CD14-positive monocyte (primary cell): ENCODE data around the gene UST. TPM values are rescaled to one million over a fixed set of nuclear protein-coding genes. Genes with fewer than 3 reads are reported as not detected.

Experiments used
- DNase-seq, 3 donors: peaks; one replicate each; pipeline ENCODE4 v3.0.0-alpha.2; 2011 to 2022
- H2AFZ ChIP-seq: 2 replicates; pipeline ENCODE4 v1.6.0; 2012; ENCODE audit warnings: mild to moderate bottlenecking, low read depth, low read length, inconsistent platforms; ENCODE audit not compliant: insufficient read depth, poor library complexity, severe bottlenecking
- H3K27ac ChIP-seq, 2 donors: 1 replicate in 1 of 2; 2 replicates in 1 of 2; pipeline ENCODE4 v1.5.1; 2012 to 2013; ENCODE audit warnings: low read length in 2 of 2, control low read depth in 1 of 2, inconsistent platforms in 1 of 2, low read depth in 1 of 2, mild to moderate bottlenecking in 1 of 2
- H3K27me3 ChIP-seq, 2 donors: one replicate each; pipeline versions ENCODE4 v1.6.0 to v1.6.1; 2011 to 2013; ENCODE audit warnings: low read length in 2 of 2; ENCODE audit not compliant: control insufficient read depth in 2 of 2, insufficient read depth in 2 of 2
- H3K36me3 ChIP-seq, 2 donors: replicated peaks in 1 of 2; 1 replicate in 1 of 2; 2 replicates in 1 of 2; pipeline versions ENCODE4 v1.5.1 to v1.6.1; 2012 to 2013; ENCODE audit warnings: low read length in 2 of 2, control low read depth in 1 of 2, inconsistent platforms in 1 of 2, mild to moderate bottlenecking in 1 of 2; ENCODE audit not compliant: insufficient read depth in 2 of 2, control insufficient read depth in 1 of 2
- H3K4me1 ChIP-seq, 2 donors: 1 replicate in 1 of 2; 2 replicates in 1 of 2; pipeline versions ENCODE4 v1.5.1 to v1.6.1; 2012 to 2013; ENCODE audit warnings: low read length in 2 of 2, control low read depth in 1 of 2, inconsistent platforms in 1 of 2, mild to moderate bottlenecking in 1 of 2, moderate library complexity in 1 of 2; ENCODE audit not compliant: insufficient read depth in 2 of 2, control insufficient read depth in 1 of 2
- H3K4me2 ChIP-seq: replicated peaks from 2 replicates; pipeline ENCODE3; 2012; ENCODE audit warnings: low read length, moderate library complexity, mild to moderate bottlenecking; ENCODE audit not compliant: poor library complexity, severe bottlenecking; ENCODE audit errors: extremely low read depth
- H3K4me3 ChIP-seq, 3 experiments: fragments of 200-600 bp in 1 of 3; sonication (generic) in 1 of 3; replicated peaks in 1 of 3; 1 replicate in 2 of 3; 2 replicates in 1 of 3; pipeline ENCODE4 v1.5.1; 2011 to 2013; ENCODE audit warnings: low read length in 3 of 3, mild to moderate bottlenecking in 3 of 3, control low read depth in 2 of 3, low read depth in 2 of 3, inconsistent platforms in 1 of 3, moderate library complexity in 1 of 3
- H3K79me2 ChIP-seq: 2 replicates; pipeline ENCODE4 v1.6.0; 2012; ENCODE audit warnings: mild to moderate bottlenecking, control low read depth, inconsistent platforms, low read length, moderate library complexity; ENCODE audit not compliant: insufficient read depth
- H3K9ac ChIP-seq: 2 replicates; pipeline ENCODE4 v1.6.0; 2017; ENCODE audit warnings: low read length, mild to moderate bottlenecking; ENCODE audit not compliant: insufficient read depth, poor library complexity, severe bottlenecking
- H3K9me3 ChIP-seq, 2 donors: replicated peaks in 1 of 2; 1 replicate in 1 of 2; 2 replicates in 1 of 2; pipeline versions ENCODE4 v1.5.1 to v1.6.1; 2012 to 2013; ENCODE audit warnings: low read length in 2 of 2, control low read depth in 1 of 2; ENCODE audit not compliant: control insufficient read depth in 1 of 2, insufficient read depth in 1 of 2
- H4K20me1 ChIP-seq: 2 replicates; pipeline ENCODE4 v1.6.0; 2012; ENCODE audit warnings: mild to moderate bottlenecking, low read length, control low read depth, moderate library complexity; ENCODE audit not compliant: insufficient read depth
- H3K27ac Mint-ChIP-seq, 7 donors: one replicate each; pipeline ENCODE4 v1.8.0; 2020; ENCODE audit warnings: mild to moderate bottlenecking in 7 of 7, mixed read lengths in 7 of 7, moderate library complexity in 6 of 7, inconsistent platforms in 2 of 7
- H3K27me3 Mint-ChIP-seq, 3 donors: one replicate each; pipeline ENCODE4 v1.8.0; 2021 to 2022; ENCODE audit warnings: low read depth in 3 of 3, mild to moderate bottlenecking in 3 of 3, mixed read lengths in 3 of 3, moderate library complexity in 3 of 3, inconsistent platforms in 1 of 3
- H3K36me3 Mint-ChIP-seq, 2 donors: one replicate each; pipeline ENCODE4 v1.8.0; 2020; ENCODE audit warnings: mixed read lengths in 2 of 2, inconsistent platforms in 1 of 2, mild to moderate bottlenecking in 1 of 2
- H3K4me1 Mint-ChIP-seq: one replicate; pipeline ENCODE4 v1.8.0; 2020; ENCODE audit warnings: mild to moderate bottlenecking, mixed read lengths
- H3K4me3 Mint-ChIP-seq, 2 donors: one replicate each; pipeline ENCODE4 v1.8.0; 2020; ENCODE audit warnings: mild to moderate bottlenecking in 2 of 2, mixed read lengths in 2 of 2, moderate library complexity in 1 of 2
- H3K9me3 Mint-ChIP-seq, 7 donors: one replicate each; pipeline ENCODE4 v1.8.0; 2020 to 2022; ENCODE audit warnings: mixed read lengths in 7 of 7, mild to moderate bottlenecking in 6 of 7, moderate library complexity in 6 of 7, inconsistent platforms in 2 of 7
- WGBS: methylation state at CpG from one replicate; pipeline ENCODE4 v1.1.5; 2013; ENCODE audit warnings: missing lambda C conversion rate; ENCODE audit not compliant: insufficient coverage; 5-methylcytosine and 5-hydroxymethylcytosine counted together
- intact Hi-C, 2 donors: fragments of 100-400 bp; cut with micrococcal nuclease; formaldehyde crosslinking; loops; one replicate each; pipeline versions ENCODE4 v1.15.0 to v1.15.1; 2023
- polyA plus RNA-seq, 3 donors: library from polyadenylated mRNA; depleted of rRNA in 1 of 3; unstranded in 2 of 3; stranded (reverse) in 1 of 3; fragments of 300-500 nt in 2 of 3; fragments of >200 nt in 1 of 3; fragmentation: Illumina TruSeq in 2 of 3; gene quantifications; 1 replicate in 2 of 3; 2 replicates in 1 of 3; pipeline ENCODE4 v1.2.3, GENCODE V29; 2012 to 2021
- TF ChIP-seq, protein P1 (sequence below): fragments of 200-600 bp; IDR thresholded peaks from one replicate; pipeline ENCODE4 v1.8.0; 2022; ENCODE audit warnings: antibody characterized with exemption, mild to moderate bottlenecking

UST gene
- polyA plus RNA-seq, 3 donors = 0.33 to 0.53 (median 0.48) TPM

DNA sequence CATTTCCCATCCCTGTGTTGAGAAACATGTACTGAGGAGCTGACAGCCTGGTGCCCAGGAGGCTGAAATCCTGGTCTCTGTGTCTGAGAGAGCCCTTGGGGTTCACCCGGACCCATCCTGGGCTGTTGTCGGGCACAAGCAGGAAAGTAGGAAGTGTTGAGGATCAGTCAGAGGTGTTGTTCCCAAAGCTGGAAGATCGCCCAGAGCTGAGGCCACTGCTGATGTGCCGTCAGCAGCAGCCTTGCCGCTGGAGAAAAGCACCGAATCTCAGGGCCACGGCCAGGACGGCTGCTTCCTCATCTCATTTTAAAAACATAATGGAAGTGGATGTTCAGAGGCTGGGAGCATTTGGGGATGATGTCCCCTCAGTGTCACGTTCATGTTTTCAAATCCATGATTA, 218.5 kb downstream of the UST start:
- no peaks in the 10 kb centered on the region for H3K79me2 ChIP-seq
- no peaks in the 10 kb centered on the region for H4K20me1 ChIP-seq
- DNase-seq = no peak
- Mint-ChIP-seq H3K4me3 (no peak overlapping the region), H3K9me3 (no peaks in the 10 kb centered on the region), H3K27ac (no peak overlapping the region), H3K27me3 (peaks cover 2 to 4% (median 3%) of the 10 kb centered on the region in 3 donors), H3K4me1 (no peaks in the 10 kb centered on the region), H3K36me3 (no peaks in the 10 kb centered on the region)
- H2AFZ ChIP-seq = no peak overlapping the region
- no peak overlapping the region for H3K27ac ChIP-seq
- H3K36me3 ChIP-seq = no peaks in the 10 kb centered on the region
- H3K4me3 ChIP-seq = no peak overlapping the region
- H3K27me3 ChIP-seq = no peaks in the 10 kb centered on the region
- WGBS = 94% methylated on average over 2 of the region's 9 CpGs
- intact Hi-C loops = no loop called here
- no peaks in the 10 kb centered on the region for H3K9me3 ChIP-seq
- no peak overlapping the region for H3K4me2 ChIP-seq
- no peaks in the 10 kb centered on the region for H3K4me1 ChIP-seq
- TF ChIP-seq, protein P1, sequence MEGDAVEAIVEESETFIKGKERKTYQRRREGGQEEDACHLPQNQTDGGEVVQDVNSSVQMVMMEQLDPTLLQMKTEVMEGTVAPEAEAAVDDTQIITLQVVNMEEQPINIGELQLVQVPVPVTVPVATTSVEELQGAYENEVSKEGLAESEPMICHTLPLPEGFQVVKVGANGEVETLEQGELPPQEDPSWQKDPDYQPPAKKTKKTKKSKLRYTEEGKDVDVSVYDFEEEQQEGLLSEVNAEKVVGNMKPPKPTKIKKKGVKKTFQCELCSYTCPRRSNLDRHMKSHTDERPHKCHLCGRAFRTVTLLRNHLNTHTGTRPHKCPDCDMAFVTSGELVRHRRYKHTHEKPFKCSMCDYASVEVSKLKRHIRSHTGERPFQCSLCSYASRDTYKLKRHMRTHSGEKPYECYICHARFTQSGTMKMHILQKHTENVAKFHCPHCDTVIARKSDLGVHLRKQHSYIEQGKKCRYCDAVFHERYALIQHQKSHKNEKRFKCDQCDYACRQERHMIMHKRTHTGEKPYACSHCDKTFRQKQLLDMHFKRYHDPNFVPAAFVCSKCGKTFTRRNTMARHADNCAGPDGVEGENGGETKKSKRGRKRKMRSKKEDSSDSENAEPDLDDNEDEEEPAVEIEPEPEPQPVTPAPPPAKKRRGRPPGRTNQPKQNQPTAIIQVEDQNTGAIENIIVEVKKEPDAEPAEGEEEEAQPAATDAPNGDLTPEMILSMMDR = no peak
- no peak overlapping the region for H3K9ac ChIP-seq

GRCh38 chr6:148967011-148967520, 220.2 kb downstream of the UST start:
- Mint-ChIP-seq H3K4me1 (no peaks in the 10 kb centered on the region), H3K36me3 (no peaks in the 10 kb centered on the region), H3K9me3 (no peaks in the 10 kb centered on the region), H3K4me3 (no peak overlapping the region), H3K27me3 (peaks cover 6 to 12% (median 8%) of the 10 kb centered on the region in 3 donors), H3K27ac (no peak overlapping the region)
- H3K9me3 ChIP-seq = no peaks in the 10 kb centered on the region
- intact Hi-C loops = no loop called here
- DNase-seq = no peak
- H3K27me3 ChIP-seq = peaks cover 0 to 9% of the 10 kb centered on the region in 2 donors
- no peaks in the 10 kb centered on the region for H4K20me1 ChIP-seq
- TF ChIP-seq, protein P1 = no peak
- 92% methylated on average over 3 of the region's 4 CpGs for WGBS
- H3K4me3 ChIP-seq = no peak overlapping the region
- no peak overlapping the region for H3K9ac ChIP-seq
- H3K4me1 ChIP-seq = no peaks in the 10 kb centered on the region
- no peak overlapping the region for H3K27ac ChIP-seq
- no peaks in the 10 kb centered on the region for H3K79me2 ChIP-seq
- H3K36me3 ChIP-seq = no peaks in the 10 kb centered on the region
- H3K4me2 ChIP-seq = no peak overlapping the region
- H2AFZ ChIP-seq = no peak overlapping the region
